Right cardiac atrium (tissue), 5 donors: Measurements from ENCODE around the gene PSMD13. TPM values are rescaled to one million over a fixed set of nuclear protein-coding genes. Genes with fewer than 3 reads are reported as not detected.

Source experiments
- ATAC-seq, 2 donors: fragments of 200-7000 bp; cut with Tn5 transposase; one replicate each; pipeline versions ENCODE4 v1.8.0 to v1.9.1; 2020; ENCODE audit warnings: moderate library complexity in 2 of 2, mild to moderate bottlenecking in 1 of 2
- DNase-seq, 3 donors: peaks; one replicate each; pipeline ENCODE4 v3.0.0-alpha.2; 2020
- H3K27ac ChIP-seq: one replicate; pipeline ENCODE4 v1.5.1; 2013; ENCODE audit warnings: mild to moderate bottlenecking, low read length, control low read depth, moderate library complexity
- H3K27me3 ChIP-seq: one replicate; pipeline ENCODE4 v1.6.1; 2013; ENCODE audit not compliant: control insufficient read depth, insufficient read depth
- H3K4me1 ChIP-seq: one replicate; pipeline ENCODE4 v1.6.1; 2013; ENCODE audit warnings: low read length; ENCODE audit not compliant: control insufficient read depth, insufficient read depth
- H3K4me3 ChIP-seq: one replicate; pipeline ENCODE4 v1.5.1; 2013; ENCODE audit warnings: low read length, control low read depth
- H3K9me3 ChIP-seq: one replicate; pipeline ENCODE4 v1.6.1; 2013; ENCODE audit warnings: low read length; ENCODE audit not compliant: control insufficient read depth
- WGBS: extraction: QIAGEN DNeasy Blood & Tissue Kit; methylation state at CpG from one replicate; pipeline ENCODE4 v1.1.7; 2013; 5-methylcytosine and 5-hydroxymethylcytosine counted together
- intact Hi-C, 4 donors: fragments of 100-400 bp; cut with DNase I; formaldehyde crosslinking; loops; one replicate each; pipeline versions ENCODE4 v1.11.0 to v1.14.0; 2022 to 2023
- polyA plus RNA-seq: library from polyadenylated mRNA; stranded (reverse); fragments of 200-250 nt; gene quantifications from one replicate; pipeline ENCODE4 v1.2.3, GENCODE V29; 2013
- total RNA-seq, 4 donors: library from RNA; stranded (reverse); fragmentation: NEBNext Ultra II Directional; extraction: Animal tissue kit (Norgen Biotek cat#: 25700); gene quantifications; one replicate each; pipeline ENCODE4 v1.2.1, GENCODE V29; 2021
- donor health status: healthy with polysubstance abuse.
- donor health status: DM: no; HTN: yes; CAD: no.
- donor health status: DM: no; HTN: no; CAD: no.
- donor health status: DM: no; HTN: yes; CAD: no; lungs with severe emphysema.
- donor health status: DM: yes; HTN: yes; CAD: no.

PSMD13 gene
- total and polyA plus RNA-seq, 5 donors, result 76.8 to 106 (median 86.5) TPM

DNA sequence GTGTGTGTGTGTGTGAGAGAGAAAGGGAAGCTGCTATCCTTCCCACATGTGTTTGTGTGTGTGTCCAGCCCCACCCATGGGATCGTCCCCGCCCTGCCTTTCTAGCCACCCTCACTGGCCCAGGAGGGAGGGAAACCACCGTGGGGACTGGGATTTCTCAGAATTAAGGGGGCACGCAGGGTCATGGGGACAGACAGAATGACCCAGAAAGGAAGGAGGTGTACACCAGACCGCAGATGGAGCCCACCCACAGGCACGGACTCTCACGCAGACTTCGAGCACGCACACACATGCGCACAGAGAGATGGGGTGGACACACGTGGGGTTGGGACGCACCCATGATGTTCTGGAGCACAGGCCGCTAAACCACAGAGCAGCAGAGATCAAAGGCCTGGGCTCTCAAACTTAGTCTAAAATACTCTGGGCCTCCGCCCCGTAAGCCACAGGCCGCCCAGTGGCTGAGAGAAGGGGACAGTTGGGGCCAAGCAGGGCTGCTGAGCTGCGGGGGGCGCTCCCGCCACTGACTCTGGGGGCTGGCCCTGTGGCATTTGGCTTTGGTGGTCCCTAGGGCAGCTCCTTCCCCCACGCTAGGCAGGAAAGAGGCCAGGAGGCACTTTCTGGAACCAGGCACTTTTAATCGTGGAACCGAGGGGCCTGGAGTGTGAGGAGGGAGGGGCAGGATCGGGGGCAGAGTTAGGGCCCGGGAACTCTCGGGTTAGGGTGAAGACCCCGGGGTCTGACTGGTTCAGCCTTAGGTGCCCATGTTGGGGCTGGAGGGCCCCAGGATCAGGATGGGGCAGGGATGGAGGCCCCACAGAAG is 61.0 kb downstream of the PSMD13 start:
- WGBS, result 54% methylated on average over 26 of the region's 26 CpGs
- Histone ChIP-seq H3K27ac (no peak overlapping the region), H3K27me3 (no peaks in the 10 kb centered on the region), H3K4me3 (no peak overlapping the region), H3K9me3 (no peaks in the 10 kb centered on the region), H3K4me1 (no peaks in the 10 kb centered on the region)
- ATAC-seq (peak; percentile 17 to 27), DNase-seq (peak; percentile 23 to 78 (median 69))
- intact Hi-C loops, result no loop called here

DNA sequence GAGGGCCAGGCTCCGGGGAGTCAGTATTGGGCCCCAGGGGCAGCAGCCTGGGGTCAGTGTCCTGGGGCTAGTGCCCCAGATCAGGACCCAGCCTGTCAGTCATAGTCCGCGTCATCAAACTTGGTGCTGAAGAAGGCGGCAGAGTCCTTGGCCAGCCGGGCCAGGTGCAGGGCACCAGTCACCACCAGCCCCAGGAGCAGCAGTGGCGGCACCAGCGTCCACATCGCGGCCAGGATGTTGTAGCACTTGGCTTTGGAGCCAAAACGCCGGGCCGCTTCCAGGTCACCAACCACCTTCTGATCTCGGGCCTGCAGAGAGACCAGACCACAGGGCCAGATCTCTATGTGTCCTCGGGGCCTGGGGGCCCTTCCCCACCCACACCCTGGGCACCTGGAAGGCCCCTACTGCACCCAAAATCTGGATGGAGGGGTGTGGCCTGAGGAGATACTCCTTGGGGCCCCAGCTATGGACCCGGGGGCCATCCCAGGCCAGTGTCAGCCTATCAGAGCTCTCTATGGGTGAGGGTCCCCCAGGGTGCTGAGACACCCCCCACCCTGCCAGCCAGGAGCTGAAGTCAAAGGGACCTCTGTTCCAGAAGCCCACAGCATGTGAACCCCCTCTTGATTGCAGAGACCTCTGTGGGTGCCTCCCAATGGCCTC is 61.8 kb downstream of the PSMD13 start:
- DNase-seq, result peak; percentile 17 to 59 (median 51)
- Histone ChIP-seq H3K9me3 (no peaks in the 10 kb centered on the region), H3K27ac (no peak overlapping the region), H3K27me3 (no peaks in the 10 kb centered on the region), H3K4me3 (no peak overlapping the region), H3K4me1 (no peaks in the 10 kb centered on the region)
- WGBS, result 66% methylated on average over 15 of the region's 15 CpGs
- peak in 1 of 2 donors; percentile 7 for ATAC-seq
- intact Hi-C loops, result no loop called here

DNA sequence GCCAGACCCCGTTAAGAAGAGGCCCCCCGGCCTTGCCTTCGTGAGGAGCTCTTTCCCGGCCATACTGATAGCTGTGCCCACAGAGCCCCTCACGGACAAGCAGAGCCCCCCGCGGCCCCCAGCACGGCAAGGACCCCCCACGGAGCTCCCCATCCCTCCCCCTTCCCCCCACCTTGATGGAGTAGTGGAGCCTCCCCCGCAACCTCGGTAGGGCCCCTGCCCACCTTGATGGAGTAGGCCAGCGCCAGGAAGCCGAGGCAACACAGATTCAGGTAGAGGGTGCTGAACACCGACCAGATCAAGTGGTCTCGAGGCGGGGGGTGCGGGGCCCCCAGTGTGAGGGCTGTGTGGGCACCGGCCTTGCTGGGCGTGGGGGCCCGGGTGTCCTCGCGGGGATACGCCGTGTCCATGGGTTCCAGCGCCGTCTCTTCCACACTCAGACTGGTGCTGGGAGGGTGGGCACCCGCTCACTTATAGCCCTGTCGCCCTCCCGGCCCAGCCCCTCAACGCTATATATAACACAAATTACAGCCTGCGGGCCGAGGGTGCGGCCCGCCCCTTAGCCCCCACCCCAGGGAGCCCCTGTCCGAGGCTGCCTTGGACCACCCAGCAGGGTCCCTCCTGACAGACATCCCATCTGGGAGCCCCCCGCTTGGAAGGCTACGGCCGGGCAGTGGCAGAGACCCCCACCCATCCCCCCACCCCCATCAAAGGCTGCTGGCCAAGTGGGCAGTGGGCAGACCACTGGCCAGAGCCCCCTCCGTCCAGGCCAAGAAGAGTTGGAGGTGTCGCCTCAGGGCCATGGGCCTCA is 62.5 kb downstream of the PSMD13 start, which contains the start of gene IFITM5:
Gene IFITM5 (minus strand): TSS at position 446 of the 811 bp plus-strand sequence. CDS start 36 bp downstream, at position 410.
- Histone ChIP-seq H3K4me3 (no peak within 1 kb of the TSS), H3K27ac (no peak within 1 kb of the TSS), H3K27me3 (no peaks in the 10 kb centered on the region), H3K4me1 (no peaks in the 10 kb centered on the region), H3K9me3 (no peaks in the 10 kb centered on the region)
- intact Hi-C loops, result no loop called here
- DNase-seq (peak; percentile 14 to 65 (median 55)), ATAC-seq (no peak)
- WGBS, result 66% methylated on average over 40 of the region's 40 CpGs

DNA sequence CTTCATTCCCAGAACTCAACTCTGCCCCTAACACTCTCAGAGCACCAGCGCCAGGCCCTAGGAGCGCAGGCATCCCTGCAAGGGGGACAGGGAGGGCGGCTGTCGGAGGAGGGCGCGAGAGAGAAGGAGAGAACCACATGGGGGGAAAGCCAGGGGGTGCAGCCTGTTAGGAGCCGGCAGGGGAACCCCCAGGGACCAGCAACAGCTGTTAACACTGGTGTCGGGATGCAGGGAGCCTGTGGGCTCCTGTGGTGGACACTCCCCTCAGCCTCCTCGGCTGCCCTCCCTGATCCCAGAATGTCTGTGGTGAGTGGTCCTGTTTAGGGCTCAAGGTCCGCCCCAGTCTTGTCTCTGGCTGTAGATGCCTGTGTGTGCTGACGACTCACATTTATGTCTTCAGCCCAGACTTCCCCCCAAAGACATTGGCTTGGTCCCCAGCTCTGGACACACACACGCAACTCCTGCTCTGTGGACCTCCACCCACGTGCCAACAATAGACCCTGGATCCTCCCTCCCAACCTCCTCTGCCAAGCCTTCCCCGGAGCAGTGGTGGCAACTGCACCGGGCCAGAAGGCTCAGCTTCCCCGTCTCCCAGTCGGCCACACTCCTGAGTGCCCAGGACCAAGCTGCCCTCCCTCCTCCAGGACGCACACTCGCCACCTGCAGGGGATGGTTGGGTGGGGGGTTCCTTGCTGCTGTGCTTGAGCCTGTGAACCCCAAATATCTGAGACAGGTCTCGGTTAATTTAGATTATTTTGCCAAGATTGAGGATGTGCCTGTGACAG is 63.4 kb downstream of the PSMD13 start:
- no peaks in the 10 kb centered on the region for H3K4me1 ChIP-seq
- H3K27ac ChIP-seq, result no peak overlapping the region
- intact Hi-C loops, result loop anchor here in 1 of 4 donors (10.0 kb wide), 1 partner anchor 55 kb away; no protein-coding TSS in a partner anchor
- DNase-seq, result peak; percentile 25 to 70 (median 64)
- 27% methylated on average over 20 of the region's 20 CpGs for WGBS
- ATAC-seq, result no peak
- no peaks in the 10 kb centered on the region for H3K27me3 ChIP-seq
- H3K9me3 ChIP-seq, result no peaks in the 10 kb centered on the region
- no peak overlapping the region for H3K4me3 ChIP-seq

Other genes starting within 250 kb of the PSMD13 start
- gene SCGB1C1, start 43.9 kb upstream of the PSMD13 start, total RNA-seq, result not detected
- not detected for gene SCGB1C1, start 43.9 kb upstream of the PSMD13 start, polyA plus RNA-seq
- gene BET1L, start 29.6 kb upstream of the PSMD13 start, total RNA-seq, result 10 to 100 TPM; 27.1 to 39.9 (median 35.5) TPM
- gene BET1L, start 29.6 kb upstream of the PSMD13 start, polyA plus RNA-seq, result 20.9 TPM
- 10 to 100 TPM; 52.4 to 80.6 (median 58.5) TPM for gene RIC8A, start 29.3 kb upstream of the PSMD13 start, total RNA-seq
- gene RIC8A, start 29.3 kb upstream of the PSMD13 start, polyA plus RNA-seq, result 42.4 TPM
- gene SIRT3, start 634 bp upstream of the PSMD13 start, total RNA-seq, result 10 to 100 TPM; 18.5 to 32.5 (median 27.1) TPM
- gene SIRT3, start 634 bp upstream of the PSMD13 start, polyA plus RNA-seq, result 23.9 TPM
- gene NLRP6, start 41.4 kb downstream of the PSMD13 start, total RNA-seq, result under 1 TPM in 2 of 4 donors, not detected in 2; 0.11 to 0.24 TPM
- gene NLRP6, start 41.4 kb downstream of the PSMD13 start, polyA plus RNA-seq, result 0.02 TPM
- gene PGGHG, start 52.1 kb downstream of the PSMD13 start, total RNA-seq, result 10 to 100 TPM in 3 of 4 donors, 1 to 10 TPM in 1; 9.9 to 15.8 (median 11.9) TPM
- gene PGGHG, start 52.1 kb downstream of the PSMD13 start, polyA plus RNA-seq, result 18.7 TPM
- gene IFITM5, start 62.5 kb downstream of the PSMD13 start, total RNA-seq, result not detected
- gene IFITM5, start 62.5 kb downstream of the PSMD13 start, polyA plus RNA-seq, result not detected
- gene IFITM2, start 70.8 kb downstream of the PSMD13 start, total RNA-seq, result 100 to 1,000 TPM; 180 to 290 (median 240) TPM
- 393 TPM for gene IFITM2, start 70.8 kb downstream of the PSMD13 start, polyA plus RNA-seq
- 100 to 1,000 TPM in 3 of 4 donors, 10 to 100 TPM in 1; 85.0 to 169 (median 116) TPM for gene IFITM1, start 77.1 kb downstream of the PSMD13 start, total RNA-seq
- 235 TPM for gene IFITM1, start 77.1 kb downstream of the PSMD13 start, polyA plus RNA-seq
- 100 to 1,000 TPM; 263 to 569 (median 519) TPM for gene IFITM3, start 83.9 kb downstream of the PSMD13 start, total RNA-seq
- gene IFITM3, start 83.9 kb downstream of the PSMD13 start, polyA plus RNA-seq, result 749 TPM
- 1 to 10 TPM; 1.0 to 1.6 (median 1.3) TPM for gene B4GALNT4, start 132.5 kb downstream of the PSMD13 start, total RNA-seq
- gene B4GALNT4, start 132.5 kb downstream of the PSMD13 start, polyA plus RNA-seq, result 2.5 TPM
- gene PKP3, start 157.2 kb downstream of the PSMD13 start, total RNA-seq, result under 1 TPM; 0.26 to 0.88 (median 0.63) TPM
- gene PKP3, start 157.2 kb downstream of the PSMD13 start, polyA plus RNA-seq, result 0.36 TPM
- gene SIGIRR, start 178.0 kb downstream of the PSMD13 start, total RNA-seq, result 10 to 100 TPM; 28.6 to 42.4 (median 35.1) TPM
- gene SIGIRR, start 178.0 kb downstream of the PSMD13 start, polyA plus RNA-seq, result 61.8 TPM
- gene ANO9, start 205.0 kb downstream of the PSMD13 start, total RNA-seq, result under 1 TPM; 0.14 to 0.46 (median 0.20) TPM
- gene ANO9, start 205.0 kb downstream of the PSMD13 start, polyA plus RNA-seq, result 0.20 TPM
- gene PTDSS2, start 213.3 kb downstream of the PSMD13 start, total RNA-seq, result 10 to 100 TPM; 30.2 to 33.3 (median 30.9) TPM
- gene PTDSS2, start 213.3 kb downstream of the PSMD13 start, polyA plus RNA-seq, result 30.7 TPM